ENCODE measurements around the gene ZC3H14. TPM values are rescaled to one million over a fixed set of nuclear protein-coding genes. Genes with fewer than 3 reads are reported as not detected.

ZC3H14 gene
- total RNA-seq, 1 donor from 2014 or later: 39.1 TPM

DNA sequence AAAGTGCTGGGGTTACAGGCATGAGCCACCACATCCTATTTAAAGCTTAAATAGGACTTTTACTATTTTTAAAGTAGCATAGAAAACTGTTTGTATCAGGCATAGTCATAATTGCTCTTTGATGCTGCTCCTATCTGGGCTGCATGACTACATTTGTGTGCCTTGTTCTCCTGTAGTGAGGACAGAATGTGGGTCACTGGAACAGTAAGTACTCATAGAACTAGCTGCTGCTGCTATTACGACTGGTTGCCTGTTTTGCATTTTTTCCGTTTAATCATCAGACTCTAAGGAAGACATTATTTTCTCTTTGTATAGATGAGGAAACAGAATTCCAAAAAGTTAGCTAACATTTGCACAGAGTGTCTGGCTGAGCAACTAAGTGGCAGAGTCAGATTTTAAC is 42.8 kb downstream of the ZC3H14 start:
- no peak for ATAC-seq
- no peak for DNase-seq (ENCODE audit: low spot score)

DNA sequence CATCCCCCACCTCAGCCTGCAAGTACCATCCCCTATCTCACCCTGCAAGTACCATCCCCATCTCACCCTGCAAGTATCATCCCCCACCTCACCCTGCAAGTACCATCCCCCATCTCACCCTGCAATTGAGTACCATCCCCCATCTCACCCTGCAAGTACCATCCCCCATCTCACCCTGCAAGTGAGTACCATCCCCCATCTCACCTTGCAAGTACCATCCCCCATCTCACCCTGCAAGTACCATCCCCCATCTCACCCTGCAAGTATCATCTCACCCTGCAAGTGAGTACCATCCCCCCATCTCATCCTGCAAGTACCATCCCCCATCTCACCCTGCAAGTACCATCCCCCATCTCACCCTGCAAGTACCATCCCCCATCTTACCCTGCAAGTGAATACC is 45.0 kb downstream of the ZC3H14 start:
- ATAC-seq (no peak), DNase-seq (ENCODE audit: low spot score) (no peak)

DNA sequence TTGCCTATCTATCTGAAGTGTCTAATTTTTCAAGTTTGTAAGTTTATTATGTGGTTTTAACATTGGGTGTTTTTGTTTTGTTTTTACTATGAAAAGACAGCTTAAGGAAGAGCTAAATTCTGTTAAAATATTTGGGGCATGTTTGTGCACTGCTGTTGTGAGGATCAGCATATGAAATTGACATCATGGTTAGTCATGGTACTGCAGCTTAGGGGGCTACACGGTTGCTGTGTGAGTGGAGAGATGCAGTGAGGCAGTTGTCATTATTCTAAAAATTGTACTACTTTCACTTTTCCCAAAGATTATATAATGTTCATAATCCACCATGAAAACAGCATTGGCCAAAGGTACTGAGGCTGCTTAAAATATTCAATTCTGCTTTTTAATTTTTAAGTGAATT is 49.0 kb downstream of the ZC3H14 start:
- ATAC-seq (no peak), DNase-seq (ENCODE audit: low spot score) (no peak)

DNA sequence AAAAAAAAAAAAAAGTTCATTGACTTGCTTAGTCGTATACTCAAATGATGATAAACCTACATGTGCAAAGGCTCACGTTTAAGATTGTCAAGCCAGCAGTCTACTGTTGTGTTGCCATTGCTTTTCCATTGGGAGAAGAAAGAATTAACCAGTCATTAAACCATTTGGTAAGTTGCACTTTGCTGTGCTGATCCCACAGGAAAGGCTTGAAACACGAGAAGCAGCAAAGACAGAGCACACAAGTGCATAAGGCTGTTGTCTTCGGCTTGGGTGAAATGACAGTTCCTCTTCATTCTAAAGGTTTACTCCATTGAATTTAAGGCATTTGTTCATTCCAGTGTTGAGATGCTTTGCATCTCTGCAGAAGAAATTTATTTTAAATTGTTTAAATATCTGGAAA is 50.1 kb downstream of the ZC3H14 start:
- ATAC-seq (no peak), DNase-seq (ENCODE audit: low spot score) (no peak)

DNA sequence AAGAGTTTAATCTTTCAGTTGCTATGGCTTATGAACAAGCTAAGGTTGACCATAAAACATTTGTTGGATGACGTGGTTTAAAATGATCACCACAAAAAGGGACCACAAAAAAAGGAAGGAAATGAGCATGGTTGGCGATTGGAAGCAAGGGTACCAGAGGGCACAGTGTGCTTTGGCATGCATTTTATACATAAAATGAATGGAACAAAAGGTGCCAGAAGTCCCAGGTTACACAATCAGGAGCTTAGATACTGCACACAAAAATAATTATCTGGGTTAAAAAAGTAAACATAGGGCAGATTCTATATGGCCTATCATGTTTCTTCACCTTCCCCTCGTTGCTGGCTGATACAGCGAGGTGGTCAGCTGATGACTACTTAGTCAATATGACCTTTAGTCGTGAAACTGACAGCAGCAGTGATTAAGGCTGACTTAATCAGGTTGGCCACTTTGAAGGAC is 50.7 kb downstream of the ZC3H14 start:
- DNase-seq (ENCODE audit: low spot score): peak; percentile 49
- peak; percentile 91 for ATAC-seq

DNA sequence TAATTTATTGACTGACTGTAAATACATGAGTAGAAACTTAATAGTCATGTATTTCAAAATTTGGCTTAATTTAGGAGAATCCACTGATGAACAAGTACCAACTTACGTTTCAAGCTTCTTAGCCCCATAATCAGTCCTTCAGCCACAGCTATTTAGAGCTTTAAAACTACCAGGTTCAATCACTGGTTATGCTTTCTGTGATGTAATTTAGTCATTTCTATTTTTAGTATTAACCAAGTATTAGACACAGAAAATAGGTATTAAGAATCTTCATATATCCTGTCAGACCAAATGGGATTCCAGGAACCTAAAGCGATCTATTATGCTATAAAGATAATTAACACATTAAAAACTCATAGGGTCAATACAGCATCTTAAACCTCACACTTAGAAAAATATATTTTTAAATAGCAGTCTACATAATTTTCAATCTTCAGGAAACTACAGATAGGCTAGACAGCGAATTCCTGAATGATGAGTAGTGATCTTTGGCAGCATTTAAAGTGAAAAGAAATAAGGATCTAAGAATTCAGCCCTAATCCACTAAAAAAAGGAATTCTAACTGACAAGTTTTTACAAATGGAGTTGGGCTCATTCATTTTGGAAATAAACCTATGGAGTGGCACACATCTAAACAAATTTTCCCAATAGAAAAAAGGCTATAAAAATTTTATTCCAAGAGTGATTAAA is 51.5 kb downstream of the ZC3H14 start:
- no peak for DNase-seq (ENCODE audit: low spot score)
- ATAC-seq: no peak

DNA sequence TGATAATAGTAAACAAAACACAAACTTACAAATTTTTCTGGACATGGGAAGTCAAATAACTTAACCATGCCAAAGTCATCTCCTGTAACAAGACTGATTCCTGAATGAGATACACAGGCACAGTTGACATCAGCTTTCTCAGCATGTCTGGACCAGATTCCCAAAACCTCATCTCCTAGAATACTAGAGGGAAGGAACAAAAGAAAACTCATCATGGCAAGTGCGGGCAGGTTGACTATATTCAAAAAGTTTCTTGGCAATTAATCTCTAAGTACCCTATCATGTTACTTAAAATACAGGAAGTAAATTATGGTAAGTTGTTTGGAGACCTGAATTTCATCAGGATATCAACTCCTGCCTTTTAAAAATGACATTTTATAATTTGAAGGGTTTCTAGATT is 53.9 kb downstream of the ZC3H14 start:
- ATAC-seq (no peak), DNase-seq (ENCODE audit: low spot score) (no peak)

DNA sequence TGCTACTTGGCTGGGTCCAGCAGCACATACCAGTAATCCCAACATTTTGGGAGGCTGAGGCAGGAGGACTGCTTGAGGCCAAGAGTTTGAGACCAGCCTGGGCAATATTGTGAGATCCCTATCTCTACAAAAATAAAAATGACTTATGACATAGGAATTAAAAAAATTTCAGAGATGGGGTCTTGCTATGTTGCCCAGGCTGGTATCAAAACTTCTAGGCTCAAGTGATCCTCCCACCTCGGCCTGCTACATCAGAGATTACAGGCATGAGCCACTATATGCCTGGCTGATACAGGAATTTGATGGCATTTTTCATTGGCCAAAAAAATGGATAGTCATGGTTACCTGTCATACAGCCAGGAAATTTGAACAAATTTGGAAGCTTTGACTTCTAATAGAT is 54.6 kb downstream of the ZC3H14 start:
- DNase-seq (ENCODE audit: low spot score) (no peak), ATAC-seq (no peak)

DNA sequence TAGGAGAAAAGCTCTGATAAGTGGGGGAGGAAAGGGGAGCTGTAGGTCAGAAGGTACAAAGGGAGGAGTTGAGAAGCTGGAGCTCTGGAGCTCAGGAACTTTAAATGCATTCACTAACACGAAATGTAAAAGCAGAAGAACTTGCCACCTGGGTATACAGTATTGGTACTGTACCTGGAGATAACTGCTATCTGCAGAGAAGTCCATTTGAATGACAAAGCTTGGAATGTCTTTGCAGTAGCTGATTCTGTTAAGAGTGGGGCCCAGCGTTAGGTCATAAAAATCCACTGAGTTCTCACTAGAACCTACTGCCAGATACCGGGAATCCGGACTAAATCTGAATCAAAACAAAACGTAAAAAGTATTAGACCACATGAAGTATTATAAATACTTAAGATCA is 55.6 kb downstream of the ZC3H14 start:
- ATAC-seq: no peak

DNA sequence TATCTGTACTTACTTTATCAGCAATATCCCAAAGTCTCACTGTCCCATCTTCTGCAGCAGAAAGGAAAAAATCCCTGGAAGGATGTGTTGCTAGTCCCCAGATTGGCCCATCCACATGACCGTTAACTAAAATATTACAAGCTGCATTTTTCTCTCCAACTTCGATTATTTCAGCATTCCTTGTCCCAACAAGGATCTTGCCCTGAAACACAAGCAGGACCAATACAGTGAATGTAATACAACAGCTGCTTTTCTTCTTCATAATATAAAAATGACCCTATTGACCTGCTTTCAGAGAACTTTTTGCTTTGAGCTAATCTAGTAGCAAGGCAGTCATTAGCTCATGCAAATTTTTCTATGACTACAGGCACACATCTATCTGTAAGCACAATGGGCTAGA is 58.3 kb downstream of the ZC3H14 start:
- ATAC-seq (no peak), DNase-seq (ENCODE audit: low spot score) (no peak)

More for the DNA sequence above, 55.6 kb downstream of the ZC3H14 start:
- no peak for DNase-seq (ENCODE audit: low spot score)

DNA sequence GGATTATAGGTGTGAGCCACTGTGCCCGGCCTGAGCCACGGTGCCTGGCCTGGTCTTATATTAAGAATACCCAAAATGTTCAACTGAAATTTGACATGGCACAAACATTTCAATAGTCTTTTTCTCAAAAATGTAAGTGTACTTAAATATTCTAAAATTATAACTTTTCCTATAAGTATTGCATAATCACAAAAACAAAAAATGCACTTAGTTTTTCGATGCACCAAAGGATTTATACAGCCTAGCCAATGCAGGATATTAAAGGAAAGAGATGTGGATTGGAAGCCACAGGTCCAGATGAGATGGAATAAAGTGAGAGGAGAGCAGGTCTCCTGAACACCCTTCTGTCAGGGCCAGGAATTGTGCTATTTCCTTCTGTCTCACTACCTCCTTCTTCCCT is 62.8 kb downstream of the ZC3H14 start:
- DNase-seq (ENCODE audit: low spot score) (no peak), ATAC-seq (no peak)

DNA sequence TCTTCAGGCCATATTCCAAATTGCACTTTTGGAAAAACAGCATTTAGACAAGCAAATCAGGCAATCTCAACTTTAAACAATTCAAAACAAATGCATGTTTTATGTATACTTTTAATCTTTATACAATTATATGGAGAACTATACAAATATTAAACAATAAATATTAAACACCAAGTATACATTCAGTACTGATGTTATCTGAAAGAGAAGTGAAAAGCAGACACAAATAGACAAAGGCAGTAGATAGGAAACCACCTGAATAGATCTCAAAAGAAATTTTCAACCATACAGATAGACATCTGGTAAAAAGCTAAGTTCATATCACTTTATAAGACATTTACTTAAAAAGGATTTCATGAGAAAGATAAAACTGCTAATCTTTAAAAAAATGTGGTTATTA is 65.2 kb downstream of the ZC3H14 start:
- ATAC-seq: no peak
- no peak for DNase-seq (ENCODE audit: low spot score)

DNA sequence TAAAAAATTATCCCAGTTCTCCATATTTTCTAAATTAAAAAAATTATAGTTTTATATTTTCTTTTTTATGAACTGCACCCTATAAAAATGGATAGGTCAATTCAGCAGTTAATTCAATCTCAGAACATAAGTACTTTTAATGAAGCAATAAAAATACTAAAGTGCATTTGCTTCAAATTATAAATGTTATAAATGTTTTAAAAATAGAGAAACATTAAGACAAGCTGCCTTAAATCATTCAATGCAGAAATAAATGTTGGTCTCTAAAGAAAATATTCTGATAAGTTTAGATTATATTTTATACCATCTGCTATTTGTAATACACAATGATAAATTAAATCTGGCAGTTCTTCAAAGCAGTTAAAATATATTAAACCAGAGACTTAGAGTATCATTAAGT is 65.6 kb downstream of the ZC3H14 start:
- DNase-seq (ENCODE audit: low spot score): no peak
- ATAC-seq: no peak

DNA sequence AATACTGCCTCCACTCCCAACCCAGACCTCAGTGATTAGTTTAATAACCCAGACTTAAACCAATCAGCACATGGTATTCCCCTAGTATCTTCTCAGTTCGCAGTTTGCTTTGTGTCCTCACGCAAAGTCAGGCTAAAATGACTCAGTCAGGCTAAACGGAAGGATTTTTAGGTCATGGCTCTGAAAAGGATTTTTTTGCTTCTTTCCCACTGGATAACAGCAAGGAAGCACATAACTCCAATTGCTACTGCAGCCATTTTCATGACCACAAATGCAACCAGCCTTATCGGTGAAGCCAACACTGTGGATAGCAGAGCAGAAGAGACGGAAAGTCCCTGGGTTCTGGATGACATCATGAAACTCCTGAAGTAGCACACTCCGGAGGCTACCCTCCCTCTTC is 67.7 kb downstream of the ZC3H14 start:
- ATAC-seq (no peak), DNase-seq (ENCODE audit: low spot score) (no peak)

DNA sequence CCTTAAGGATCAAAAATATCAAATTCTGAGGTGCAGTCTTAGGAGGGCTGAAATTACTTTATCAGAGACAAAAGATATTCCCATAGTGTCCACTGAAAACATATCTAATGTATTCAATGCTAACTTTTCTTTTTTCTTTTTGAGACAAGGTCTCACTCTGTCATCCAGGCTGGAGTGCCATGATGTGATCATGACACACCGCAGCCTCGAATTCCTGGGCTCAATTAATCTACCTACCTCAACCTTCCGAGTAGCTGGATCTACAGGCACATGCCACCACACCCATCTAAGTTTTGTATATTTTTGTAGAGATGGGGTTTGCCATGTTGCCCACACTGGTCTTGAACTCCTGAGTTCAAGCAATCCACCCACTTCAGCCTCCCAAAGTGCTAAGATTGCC is 68.3 kb downstream of the ZC3H14 start:
- ATAC-seq: no peak
- DNase-seq (ENCODE audit: low spot score): no peak

DNA sequence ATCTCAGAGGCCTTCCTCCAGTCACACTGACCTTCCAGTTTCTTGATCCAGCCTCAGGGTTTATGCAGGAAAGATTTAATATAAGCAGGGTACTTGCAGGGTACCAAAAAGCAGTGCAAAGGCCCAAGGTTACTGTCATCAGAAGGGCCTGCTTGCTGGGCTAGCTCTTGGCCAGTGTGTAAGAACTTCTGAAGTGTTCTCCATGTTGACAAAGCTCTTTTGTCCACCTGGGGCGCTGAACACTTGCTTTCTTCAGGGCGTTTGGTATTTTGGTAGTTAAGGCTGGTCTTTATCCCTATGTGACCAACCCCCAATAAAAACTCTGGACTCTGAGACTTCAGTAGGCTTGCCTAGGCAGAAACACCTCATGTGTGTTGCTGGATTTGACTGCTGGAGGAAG is 69.7 kb downstream of the ZC3H14 start:
- ATAC-seq (no peak), DNase-seq (ENCODE audit: low spot score) (no peak)

DNA sequence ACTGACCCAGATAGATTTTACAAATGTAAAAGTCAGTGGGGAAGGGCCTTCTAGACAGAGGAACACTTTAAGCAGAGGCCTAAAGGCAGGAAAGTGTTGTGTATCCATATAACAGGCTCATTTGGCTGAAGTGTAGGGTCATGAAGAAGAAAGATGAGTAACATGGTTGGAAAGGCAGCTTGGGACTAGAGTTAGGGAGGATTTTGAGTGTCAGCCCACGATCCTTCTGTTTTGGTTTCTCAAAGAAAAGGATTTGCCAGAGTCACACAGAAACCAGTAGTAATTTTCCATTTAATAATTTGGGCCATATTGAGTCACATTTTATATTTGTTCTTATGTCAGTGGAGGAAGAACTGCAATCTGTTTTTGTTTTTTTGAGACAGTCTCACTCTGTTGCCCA is 76.4 kb downstream of the ZC3H14 start:
- no peak for DNase-seq (ENCODE audit: low spot score)
- no peak for ATAC-seq

DNA sequence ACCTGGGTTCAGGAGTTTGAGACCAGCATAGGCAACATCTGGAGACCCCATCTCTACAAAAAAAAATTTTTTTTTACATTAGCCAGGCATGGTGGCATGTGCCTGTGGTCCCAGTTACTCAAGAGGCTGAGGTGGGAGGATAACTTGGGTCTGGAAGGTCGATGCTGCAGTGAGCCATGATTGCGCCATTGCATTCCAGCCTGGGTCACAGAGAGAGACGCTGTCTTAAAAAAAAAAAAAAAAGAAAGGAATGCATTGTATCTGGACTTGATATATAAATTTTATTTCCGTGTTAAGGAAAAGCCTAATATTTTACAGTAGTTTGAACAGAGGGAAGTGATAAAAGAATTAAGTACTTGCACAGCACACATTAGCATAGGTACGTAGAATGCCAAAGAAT is 97.2 kb downstream of the ZC3H14 start:
- ATAC-seq: no peak

DNA sequence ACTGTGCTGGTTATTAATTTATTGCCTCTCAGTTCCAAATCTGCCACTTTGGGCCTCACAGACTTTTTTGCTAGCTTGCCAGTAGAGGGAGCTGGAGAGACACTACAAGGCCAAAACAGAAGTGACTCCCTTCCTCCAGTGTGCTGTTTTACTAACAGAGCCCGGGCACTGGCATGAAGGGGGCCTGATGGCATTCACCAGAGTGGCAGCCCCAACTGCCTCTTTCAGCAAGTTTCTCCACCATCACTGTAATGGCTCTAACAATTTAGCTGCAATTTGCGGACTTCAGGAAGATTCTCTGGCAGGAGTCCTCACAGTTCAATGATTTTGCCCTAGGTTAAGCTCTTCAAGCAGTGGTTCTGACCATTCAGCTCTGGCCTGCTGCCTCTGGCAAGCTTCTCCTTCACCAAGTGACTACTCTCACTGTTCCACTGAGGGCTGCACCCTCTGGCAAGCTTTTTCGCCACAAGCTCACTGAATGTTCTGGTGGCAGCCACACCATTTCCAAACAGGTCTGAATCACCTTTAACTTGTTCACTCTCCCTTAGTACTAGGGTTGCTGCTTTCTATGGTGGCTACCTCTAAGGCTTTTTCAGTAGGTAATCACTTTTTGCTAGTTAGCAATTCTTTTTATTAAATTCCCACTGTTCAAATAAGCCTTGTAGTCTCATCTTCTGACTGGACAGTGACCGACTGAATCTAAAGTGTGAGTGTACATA is 104.9 kb downstream of the ZC3H14 start:
- ATAC-seq: peak; percentile 98
- DNase-seq (ENCODE audit: low spot score): peak; percentile 66

More for the DNA sequence above, 97.2 kb downstream of the ZC3H14 start:
- DNase-seq (ENCODE audit: low spot score): no peak

DNA sequence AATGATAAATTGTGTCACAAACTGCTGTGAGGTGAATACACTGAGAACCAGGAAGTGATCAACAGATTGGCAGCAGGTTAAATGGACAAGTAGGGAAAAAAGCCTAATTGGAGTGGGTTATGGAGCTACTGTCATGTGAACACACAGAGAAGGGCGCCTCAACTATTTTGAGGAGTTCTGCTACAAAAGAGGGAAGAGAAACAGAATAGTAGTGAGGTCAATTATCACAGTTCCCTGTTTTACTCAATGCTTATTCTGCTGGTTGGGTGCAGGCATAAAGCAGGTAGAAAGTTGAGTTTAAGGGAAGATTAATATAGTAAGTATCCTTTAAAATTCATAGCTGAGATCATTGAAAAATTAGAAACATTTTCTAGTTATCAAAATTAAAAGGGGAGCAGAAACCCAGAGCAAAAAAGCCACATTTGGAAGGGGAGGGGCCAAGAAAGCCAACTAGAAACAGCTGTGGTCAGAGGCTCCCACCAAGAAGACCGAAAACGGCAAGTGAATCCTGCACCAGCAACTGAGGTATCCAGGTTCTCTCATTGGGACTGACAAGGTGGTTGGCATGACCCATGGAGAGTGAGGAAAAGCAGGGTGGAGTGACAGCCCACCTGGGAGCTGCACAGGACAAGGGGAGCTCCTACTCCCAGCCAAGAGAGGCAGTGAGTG is 105.7 kb downstream of the ZC3H14 start:
- DNase-seq (ENCODE audit: low spot score) (no peak), ATAC-seq (no peak)

DNA sequence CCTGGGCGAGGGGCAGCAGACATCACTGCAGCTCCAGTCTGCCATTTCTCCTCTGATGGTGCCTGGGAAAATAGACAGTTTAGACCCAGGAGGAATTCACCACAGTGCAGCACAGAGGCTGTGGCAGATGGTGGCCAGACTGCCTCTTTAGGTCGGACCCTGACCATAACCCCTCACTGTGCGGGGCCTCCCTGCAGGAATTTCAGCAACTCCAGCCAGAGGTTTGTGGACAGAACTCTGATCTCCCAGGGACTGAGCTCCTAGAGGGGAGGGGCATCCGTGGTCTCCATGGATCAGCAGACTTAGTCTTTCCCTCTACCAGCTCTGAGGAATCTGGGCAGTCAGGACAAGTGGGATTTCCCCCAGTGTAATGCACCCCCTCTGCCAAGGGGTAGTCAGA is 106.5 kb downstream of the ZC3H14 start:
- ATAC-seq (no peak), DNase-seq (ENCODE audit: low spot score) (no peak)
